Heart right ventricle (tissue), 16 donors: ENCODE results near the gene RUSF1. TPM values are rescaled to one million over a fixed set of nuclear protein-coding genes. Genes with fewer than 3 reads are reported as not detected.
A peak's percentile ranks its signal among the peaks of the same experiment; 100 is the strongest.

Experiments used
- ATAC-seq, 8 donors: fragments of 200-7000 bp; cut with Tn5 transposase; one replicate each; pipeline ENCODE4 v1.9.1; 2020; ENCODE audit warnings: mild to moderate bottlenecking in 8 of 8, moderate library complexity in 8 of 8, moderate number of reproducible peaks in 1 of 8
- DNase-seq, 2 donors: peaks; one replicate each; pipeline ENCODE4 v3.0.0-alpha.2; 2020
- H3K27ac ChIP-seq, 10 donors: fragments of 200-600 bp; sonication (generic) in 2 of 10; one replicate each; pipeline versions ENCODE4 v1.5.0 to v1.8.0; 2020 to 2022; ENCODE audit warnings: mild to moderate bottlenecking in 3 of 10
- H3K27me3 ChIP-seq, 7 donors: fragments of 200-600 bp; one replicate each; pipeline ENCODE4 v1.8.0; 2021 to 2022; ENCODE audit warnings: mild to moderate bottlenecking in 2 of 7
- H3K36me3 ChIP-seq, 9 donors: fragments of 200-600 bp; sonication (generic) in 1 of 9; one replicate each; pipeline versions ENCODE4 v1.5.0 to v1.8.0; 2020 to 2022; ENCODE audit warnings: mild to moderate bottlenecking in 2 of 9
- H3K4me1 ChIP-seq, 9 donors: fragments of 200-600 bp; sonication (generic) in 1 of 9; one replicate each; pipeline versions ENCODE4 v1.5.0 to v1.8.0; 2020 to 2022; ENCODE audit warnings: mild to moderate bottlenecking in 4 of 9
- H3K4me3 ChIP-seq, 10 donors: fragments of 200-600 bp; sonication (generic) in 2 of 10; one replicate each; pipeline versions ENCODE4 v1.5.0 to v1.8.0; 2020 to 2022; ENCODE audit warnings: mild to moderate bottlenecking in 7 of 10, moderate library complexity in 2 of 10
- H3K9me3 ChIP-seq, 11 donors: fragments of 200-600 bp in 10 of 11; sonication (generic) in 2 of 11; one replicate each; pipeline versions ENCODE4 v1.5.0 to v1.8.0; 2013 to 2022; ENCODE audit warnings: mild to moderate bottlenecking in 2 of 11, control low read depth in 1 of 11, moderate library complexity in 1 of 11
- CTCF ChIP-seq, 9 donors: fragments of 200-600 bp; sonication (generic) in 2 of 9; IDR thresholded peaks; one replicate each; pipeline versions ENCODE4 v1.5.0 to v1.8.0; 2021 to 2022; ENCODE audit warnings: antibody characterized with exemption in 9 of 9, mild to moderate bottlenecking in 5 of 9, moderate library complexity in 1 of 9
- WGBS, 2 donors: extraction: QIAGEN DNeasy Blood & Tissue Kit; methylation state at CpG; one replicate each; pipeline ENCODE4 v1.1.7; 2013; ENCODE audit warnings: inconsistent platforms in 1 of 2; 5-methylcytosine and 5-hydroxymethylcytosine counted together
- intact Hi-C, 10 donors: fragments of 100-400 bp; cut with DNase I; formaldehyde crosslinking; loops; one replicate each; pipeline versions ENCODE4 v1.11.1 to v1.14.2; 2022
- polyA plus RNA-seq, 2 donors: library from polyadenylated mRNA; stranded (reverse); fragments of 200-250 nt; gene quantifications; one replicate each; pipeline ENCODE4 v1.2.3, GENCODE V29; 2013
- total RNA-seq, 10 donors: library from RNA; stranded (reverse); fragmentation: NEBNext Ultra II Directional in 3 of 10; extraction: Animal tissue kit (Norgen Biotek cat#: 25700) in 3 of 10; gene quantifications; one replicate each; pipeline versions ENCODE4 v1.2.1 to v1.2.4, GENCODE V29; 2021 to 2023
- donor health status: Arrhythmogenic right ventricular cardiomyopathy.
- donor health status: ischemic (EF 13 %, LVEDD 7.1; RV severe dilation, severe dysfunction).
- donor health status: healthy with polysubstance abuse.
- donor health status: DM: no; HTN: yes; CAD: no.
- donor health status: DM: no; HTN: no; CAD: no.
- donor health status: ischemic (EF 25% LVEDD 6.9; RV normal size, moderate dysfunction).
- donor health status: ischemic (EF 25% LVEDD 5.7; RV mildly dilated, moderate dysfunction).
- donor health status: healthy.
- donor health status: DM: yes; HTN: yes; CAD: no.
- donor health status: Ischemic cardiomyopathy.
- donor health status: ischemic (EF 35%, LVEDD 5.7; RV mildly dilated, moderate dysfunction).
- donor health status: nonischemic (EF 11% LVEDD 7.7; RV severe dilation, severe dysfunction).
- donor health status: DM: yes; HTN: yes; CAD: no.
- donor health status: PGD.
- donor health status: ischemic (EF 29% LVEDD 5.4; RV normal size, mild dysfunction).
- donor health status: nonischemic (EF 23%, LVEDD 6.1; RV moderate dilation, normal function).

The RUSF1 gene
- total and polyA plus RNA-seq, 12 donors = 21.9 to 44.4 (median 25.0) TPM

- WGBS, 2 donors = 76 to 83% methylated on average over 67 of the region's 67 CpGs
- intact Hi-C loops = no loop called here
- peaks cover under 1 to 33% (median 14%) of the 10 kb centered on the region in 9 donors for H3K4me1 ChIP-seq
- peak overlapping the region in 5 of 10 donors; percentile 15 to 54 (median 20) for H3K4me3 ChIP-seq
- TF ChIP-seq CTCF (IDR thresholded peaks at IDR 0.05) = no peak
- H3K27me3 ChIP-seq = peaks cover 0 to 12% (median 0%) of the 10 kb centered on the region in 7 donors
- ATAC-seq (no peak), DNase-seq (no peak)
- peak overlapping the region in 1 of 10 donors; percentile 38 for H3K27ac ChIP-seq
- peaks cover 0 to 54% (median 24%) of the 10 kb centered on the region in 9 donors for H3K36me3 ChIP-seq
- no peaks in the 10 kb centered on the region for H3K9me3 ChIP-seq
Observed at GRCh38 chr16:31477220-31478216, 30.7 kb downstream of the RUSF1 start.

- H3K27ac ChIP-seq = peak overlapping the region in 1 of 10 donors; percentile 40
- ATAC-seq (peak in 3 of 8 donors; percentile 9 to 14 (median 14)), DNase-seq (peak; percentile 53 to 76)
- peaks cover 0 to 54% (median 24%) of the 10 kb centered on the region in 9 donors for H3K36me3 ChIP-seq
- WGBS, 2 donors = 75 to 77% methylated on average over 62 to 68 of the region's 68 CpGs
- intact Hi-C loops = no loop called here
- peak overlapping the region in 6 of 10 donors; percentile 12 to 54 (median 18) for H3K4me3 ChIP-seq
- H3K27me3 ChIP-seq = peaks cover 0 to 21% (median 0%) of the 10 kb centered on the region in 7 donors
- H3K9me3 ChIP-seq = no peaks in the 10 kb centered on the region
- H3K4me1 ChIP-seq = peaks cover 4 to 39% (median 17%) of the 10 kb centered on the region in 9 donors
- no peak for TF ChIP-seq CTCF (IDR thresholded peaks at IDR 0.05)
Observed at GRCh38 chr16:31476303-31477219, 31.6 kb downstream of the RUSF1 start.

- peaks cover 8 to 43% (median 23%) of the 10 kb centered on the region in 9 donors for H3K4me1 ChIP-seq
- 84 to 89% methylated on average over 25 to 26 of the region's 26 CpGs for WGBS, 2 donors
- H3K9me3 ChIP-seq = no peaks in the 10 kb centered on the region
- no peak overlapping the region for H3K27ac ChIP-seq
- peaks cover 0 to 54% (median 24%) of the 10 kb centered on the region in 9 donors for H3K36me3 ChIP-seq
- no peak for TF ChIP-seq CTCF (IDR thresholded peaks at IDR 0.05)
- ATAC-seq (no peak), DNase-seq (no peak)
- intact Hi-C loops = no loop called here
- peaks cover 0 to 28% (median 0%) of the 10 kb centered on the region in 7 donors for H3K27me3 ChIP-seq
- H3K4me3 ChIP-seq = peak overlapping the region in 1 of 10 donors; percentile 54
Observed at GRCh38 chr16:31475946-31476302, 32.3 kb downstream of the RUSF1 start.
